IMR-90 (cell line): Measurements from ENCODE around the gene NDOR1. TPM values are rescaled to one million over a fixed set of nuclear protein-coding genes. Genes with fewer than 3 reads are reported as not detected.
A peak's percentile ranks its signal among the peaks of the same experiment; 100 is the strongest.

Source experiments
- ATAC-seq: fragments of 200-7000 bp; cut with Tn5 transposase; 2 replicates; pipeline ENCODE4 v1.9.1; 2020; ENCODE audit warnings: low read depth, mild to moderate bottlenecking, moderate library complexity
- BruUV-seq: library from RNA; stranded (reverse); fragments of 400-500 nt; replicated peaks from 2 replicates; lab custom pipeline; 2021; lab: Mats Ljungman, UMichigan
- CTCF ChIA-PET: fragments of 300-600 bp; formaldehyde crosslinking; extraction: SDS; loops from one replicate; lab custom pipeline; 2021; ENCODE audit warnings: antibody characterized with exemption; lab: Yijun Ruan, JAX
- POLR2A ChIA-PET: fragments of 300-600 bp; sonication (Branson Sonifier 250); formaldehyde crosslinking; loops from one replicate; lab custom pipeline; 2022; ENCODE audit warnings: antibody characterized with exemption; ENCODE audit not compliant: unreplicated experiment; lab: Charles Lee
- DNase-seq: peaks from one replicate; pipeline ENCODE4 v3.0.0; 2013
- H2AFZ ChIP-seq: replicated peaks from 2 replicates; pipeline ENCODE3; 2013; ENCODE audit warnings: low read length, mild to moderate bottlenecking; ENCODE audit not compliant: poor library complexity
- H2AK5ac ChIP-seq: 2 replicates; pipeline ENCODE4 v1.6.1; 2013; ENCODE audit warnings: low read depth, low read length, inconsistent platforms
- H2AK9ac ChIP-seq: replicated peaks from 2 replicates; pipeline ENCODE3; 2013; ENCODE audit warnings: mild to moderate bottlenecking, low read depth, low read length, moderate library complexity; ENCODE audit not compliant: poor library complexity
- H2BK120ac ChIP-seq: 2 replicates; pipeline ENCODE4 v1.6.1; 2013; ENCODE audit warnings: low read depth, low read length, inconsistent platforms
- H2BK15ac ChIP-seq: 3 replicates; pipeline ENCODE4 v1.6.1; 2013; ENCODE audit warnings: low read depth, low read length, inconsistent platforms
- H2BK20ac ChIP-seq: 2 replicates; pipeline ENCODE4 v1.6.1; 2013; ENCODE audit warnings: low read depth, mild to moderate bottlenecking, inconsistent platforms, low read length, moderate library complexity
- H2BK5ac ChIP-seq: 2 replicates; pipeline ENCODE4 v1.6.1; 2013; ENCODE audit warnings: mild to moderate bottlenecking, low read depth, low read length, inconsistent platforms; ENCODE audit not compliant: poor library complexity, severe bottlenecking
- H3K14ac ChIP-seq: replicated peaks from 2 replicates; pipeline ENCODE4 v1.6.1; 2013; ENCODE audit warnings: low read depth, low read length, inconsistent platforms
- H3K18ac ChIP-seq: 2 replicates; pipeline ENCODE4 v1.6.1; 2013; ENCODE audit warnings: low read depth, low read length, control low read depth
- H3K23ac ChIP-seq: 2 replicates; pipeline ENCODE4 v1.6.1; 2013; ENCODE audit warnings: low read depth, low read length, inconsistent platforms
- H3K27ac ChIP-seq: 2 replicates; pipeline ENCODE4 v1.5.1; 2013; ENCODE audit warnings: mild to moderate bottlenecking, control low read depth, low read length; ENCODE audit not compliant: insufficient read depth
- H3K27me3 ChIP-seq: 2 replicates; pipeline ENCODE4 v1.6.1; 2013; ENCODE audit warnings: low read length; ENCODE audit not compliant: control insufficient read depth, insufficient read depth
- H3K36me3 ChIP-seq: 2 replicates; pipeline ENCODE4 v1.6.1; 2013; ENCODE audit warnings: low read length, mixed read lengths; ENCODE audit not compliant: control insufficient read depth, insufficient read depth
- H3K4ac ChIP-seq: 2 replicates; pipeline ENCODE4 v1.6.1; 2013; ENCODE audit warnings: low read depth, low read length, inconsistent platforms
- H3K4me1 ChIP-seq: 2 replicates; pipeline ENCODE4 v1.6.1; 2013; ENCODE audit warnings: low read length, mixed read lengths; ENCODE audit not compliant: control insufficient read depth, insufficient read depth
- H3K4me2 ChIP-seq: 2 replicates; pipeline ENCODE4 v1.6.1; 2013; ENCODE audit warnings: low read depth, mild to moderate bottlenecking, control low read depth, low read length, moderate library complexity
- H3K4me3 ChIP-seq: 2 replicates; pipeline ENCODE4 v1.5.1; 2013; ENCODE audit warnings: low read depth, mild to moderate bottlenecking, control low read depth, low read length, moderate library complexity; ENCODE audit not compliant: insufficient read depth
- H3K56ac ChIP-seq: 2 replicates; pipeline ENCODE4 v1.6.1; 2013; ENCODE audit warnings: low read length, inconsistent platforms; ENCODE audit not compliant: insufficient read depth; ENCODE audit errors: extremely low read depth
- H3K79me1 ChIP-seq, 2 experiments: 2 replicates each; pipeline ENCODE4 v1.6.1; 2013; ENCODE audit warnings: low read length in 2 of 2, inconsistent platforms in 1 of 2, low read depth in 1 of 2
- H3K9ac ChIP-seq: 2 replicates; pipeline ENCODE4 v1.6.1; 2013; ENCODE audit warnings: low read depth, low read length, control low read depth
- H3K9me1 ChIP-seq: 2 replicates; pipeline ENCODE4 v1.6.1; 2013; ENCODE audit warnings: low read length, inconsistent platforms; ENCODE audit not compliant: insufficient read depth
- H3K9me3 ChIP-seq: 2 replicates; pipeline ENCODE4 v1.6.1; 2013; ENCODE audit warnings: low read length; ENCODE audit not compliant: control insufficient read depth, insufficient read depth
- H4K20me1 ChIP-seq: 2 replicates; pipeline ENCODE4 v1.6.1; 2013; ENCODE audit warnings: low read length, inconsistent platforms; ENCODE audit not compliant: insufficient read depth
- H4K5ac ChIP-seq: 2 replicates; pipeline ENCODE4 v1.6.1; 2013; ENCODE audit warnings: mild to moderate bottlenecking, low read depth, low read length, control low read depth
- H4K8ac ChIP-seq, 2 experiments: 2 replicates each; pipeline ENCODE4 v1.6.1; 2013; ENCODE audit warnings: low read depth in 2 of 2, low read length in 2 of 2, control low read depth in 1 of 2, inconsistent platforms in 1 of 2
- H4K91ac ChIP-seq: 2 replicates; pipeline ENCODE4 v1.6.1; 2013; ENCODE audit warnings: low read depth, low read length, inconsistent platforms; ENCODE audit not compliant: insufficient read depth
- BHLHE40 ChIP-seq: fragments of 150-350 bp; IDR thresholded peaks from 2 replicates; pipeline ENCODE4 v1.6.1; 2016; ENCODE audit warnings: mild to moderate bottlenecking, low read depth, low read length
- CEBPB ChIP-seq: IDR thresholded peaks from 2 replicates; pipeline ENCODE4 v1.6.1; 2012; ENCODE audit warnings: low read depth, low read length, improper control_type of control experiment
- CHD1 ChIP-seq: IDR thresholded peaks from 2 replicates; pipeline ENCODE4 v1.6.1; 2012; ENCODE audit warnings: low read depth, low read length, improper control_type of control experiment
- ELK1 ChIP-seq: fragments of 150-350 bp; IDR thresholded peaks from 2 replicates; pipeline ENCODE4 v1.6.1; 2016; ENCODE audit warnings: low read depth, mild to moderate bottlenecking, low read length, moderate library complexity, borderline replicate concordance
- FOS ChIP-seq: fragments of 150-350 bp; IDR thresholded peaks from 2 replicates; pipeline ENCODE4 v1.6.1; 2016; ENCODE audit warnings: low read depth, low read length
- MAFK ChIP-seq: IDR thresholded peaks from 2 replicates; pipeline ENCODE4 v1.6.1; 2012; ENCODE audit warnings: low read depth, low read length, improper control_type of control experiment
- MAZ ChIP-seq: IDR thresholded peaks from 2 replicates; pipeline ENCODE4 v1.6.1; 2012; ENCODE audit warnings: low read depth, mild to moderate bottlenecking, low read length, improper control_type of control experiment, moderate library complexity, borderline replicate concordance
- MXI1 ChIP-seq: IDR thresholded peaks from 2 replicates; pipeline ENCODE4 v1.6.1; 2012; ENCODE audit warnings: low read depth, mild to moderate bottlenecking, low read length, moderate library complexity, borderline replicate concordance
- NFE2L2 ChIP-seq: fragments of 150-350 bp; IDR thresholded peaks from 2 replicates; pipeline ENCODE4 v1.6.1; 2016; ENCODE audit warnings: low read depth, mild to moderate bottlenecking, low read length
- POLR2A ChIP-seq: IDR thresholded peaks from 2 replicates; pipeline ENCODE4 v1.6.1; 2012; ENCODE audit warnings: mild to moderate bottlenecking, low read depth, low read length
- RAD21 ChIP-seq: IDR thresholded peaks from 2 replicates; pipeline ENCODE4 v1.6.1; 2012; ENCODE audit warnings: low read length, improper control_type of control experiment
- RCOR1 ChIP-seq: IDR thresholded peaks from 2 replicates; pipeline ENCODE4 v1.6.1; 2012; ENCODE audit warnings: mild to moderate bottlenecking, low read length, improper control_type of control experiment; ENCODE audit not compliant: insufficient replicate concordance
- RFX5 ChIP-seq: IDR thresholded peaks from 2 replicates; pipeline ENCODE4 v1.8.0; 2012; ENCODE audit warnings: low read depth, mild to moderate bottlenecking, low read length, moderate library complexity
- SMC3 ChIP-seq: fragments of 150-350 bp; IDR thresholded peaks from 2 replicates; pipeline ENCODE4 v1.6.1; 2016; ENCODE audit warnings: low read depth, mild to moderate bottlenecking, antibody characterized with exemption, low read length, moderate library complexity
- USF2 ChIP-seq: fragments of 150-350 bp; IDR thresholded peaks from 2 replicates; pipeline ENCODE4 v1.6.1; 2017; ENCODE audit warnings: mild to moderate bottlenecking, antibody characterized with exemption, low read length, low read depth
- WGBS, 2 experiments: methylation state at CpG; one replicate each; pipeline versions ENCODE4 v1.1.5 to v1.1.7; 2013; ENCODE audit warnings: missing lambda C conversion rate in 2 of 2; ENCODE audit not compliant: insufficient read length in 1 of 2; ENCODE audit errors: extremely low coverage in 2 of 2; 5-methylcytosine and 5-hydroxymethylcytosine counted together
- dilution Hi-C: fragments of 300-500 bp; cut with HindIII; formaldehyde crosslinking; loops from one replicate; pipeline ENCODE4 v1.14.3; 2018; ENCODE audit warnings: low sequenced_read_pairs; ENCODE audit not compliant: unreplicated experiment
- in situ Hi-C: fragments of 300-500 bp; cut with MboI; formaldehyde crosslinking; loops from 3 replicates; pipeline ENCODE4 v1.14.3; 2019; ENCODE audit warnings: low sequenced_read_pairs, inconsistent platforms, mixed read lengths
- intact Hi-C: fragments of 100-400 bp; cut with micrococcal nuclease; formaldehyde crosslinking; loops from 2 replicates; pipeline ENCODE4 v1.10.0; 2022
- polyA plus RNA-seq, 3 experiments: library from polyadenylated mRNA; depleted of rRNA; stranded (reverse); fragments of >200 nt; gene quantifications; 2 replicates each; pipeline ENCODE4 v1.2.3, GENCODE V29; 2012; ENCODE audit warnings: low replicate concordance in 1 of 3
- total RNA-seq: library from RNA; depleted of rRNA; stranded (reverse); fragments of >200 nt; gene quantifications from 2 replicates; pipeline ENCODE4 v1.2.3, GENCODE V29; 2012

Gene NDOR1
- total and polyA plus RNA-seq, 2 of the 4 experiments (the other 2 are of a cell fraction) = 0.90 to 10.6 TPM

- dilution Hi-C loops = no loop called here
- Histone ChIP-seq H3K18ac (no peak within 1 kb of the TSS), H3K36me3 (peaks cover 51% of the 10 kb centered on the region), H3K9me3 (no peaks in the 10 kb centered on the region), H3K23ac (peak within 1 kb of the TSS; percentile 35; the same call in 1 of the 2 replicates), H2BK120ac (no peak within 1 kb of the TSS; the same call in 1 of the 2 replicates), H3K4ac (peak within 1 kb of the TSS; percentile 79), H4K8ac (peak within 1 kb of the TSS; percentile 69 to 97), H3K4me2 (peak within 1 kb of the TSS; percentile 89), H2AFZ (peak within 1 kb of the TSS; percentile 99), H2AK9ac (peak within 1 kb of the TSS; percentile 96), H2BK5ac (peak within 1 kb of the TSS; percentile 84), H3K27me3 (no peaks in the 10 kb centered on the region), H3K9ac (peak within 1 kb of the TSS; percentile 84), H2AK5ac (peak within 1 kb of the TSS; percentile 84), H2BK15ac (no peak within 1 kb of the TSS), H3K14ac (peak within 1 kb of the TSS; percentile 77), H4K20me1 (peaks cover 22% of the 10 kb centered on the region), H4K91ac (peak within 1 kb of the TSS; percentile 66), H3K79me1 (peaks cover 5 to 62% of the 10 kb centered on the region in 2 experiments), H3K27ac (peak within 1 kb of the TSS; percentile 73), H3K9me1 (no peaks in the 10 kb centered on the region), H3K4me1 (peaks cover 16% of the 10 kb centered on the region), H3K4me3 (peak within 1 kb of the TSS; percentile 91), H3K56ac (peak within 1 kb of the TSS; percentile 41), H2BK20ac (no peak within 1 kb of the TSS), H4K5ac (peak within 1 kb of the TSS; percentile 81)
- peak; percentile 92 for DNase-seq
- ATAC-seq = peak; percentile 91
- 0% methylated on average over 81 of the region's 98 CpGs; no CpG with 5 or more reads in 1 of the 2 experiments for WGBS, 2 experiments
- CTCF ChIA-PET = interaction anchor here (0.6 to 0.9 kb wide), 2 partner anchors 48 to 125 kb away, joined by 3 read pairs; no protein-coding TSS in a partner anchor
- POLR2A ChIA-PET = interaction anchor here (0.9 to 1.3 kb wide), 3 partner anchors 11 to 52 kb away, joined by 3 read pairs; partner anchors contain the start of gene TPRN
- in situ Hi-C loops = no loop called here
- intact Hi-C loops = loop anchor here (1.0 kb wide), 1 partner anchor 12 kb away; the partner anchor contains the start of gene TPRN
- no TSS peak for BruUV-seq
- peak; percentile 93 for TF ChIP-seq BHLHE40
- TF ChIP-seq SMC3 = peak; percentile 33; the same call in 1 of the 2 replicates
- no peak for TF ChIP-seq CEBPB
- TF ChIP-seq ELK1 = no peak
- peak; percentile 42 for TF ChIP-seq RAD21
- no peak for TF ChIP-seq RFX5
- TF ChIP-seq MXI1 = peak; percentile 92
- TF ChIP-seq FOS = 0 out of 2 replicates have a peak, but pooled peaks have one; percentile 61
- peak; percentile 86 for TF ChIP-seq POLR2A
- no peak for TF ChIP-seq CHD1
- peak; percentile 75; the same call in 1 of the 2 replicates for TF ChIP-seq MAZ
- TF ChIP-seq NFE2L2 = peak; percentile 25; the same call in 1 of the 2 replicates
- TF ChIP-seq MAFK = no peak
- peak; percentile 43 for TF ChIP-seq USF2
- TF ChIP-seq RCOR1 = no peak
Measured at GRCh38 chr9:137188490-137189296, 16.8 kb upstream of the NDOR1 start, which contains the start of the genes ANAPC2 and SSNA1. ANAPC2 (minus strand) TSS chr9:137188560; CDS start chr9:137188532, 28 bp downstream. SSNA1 (plus strand) TSS chr9:137188676; CDS start chr9:137188727, 51 bp downstream.
